B cell (primary cell): ENCODE data around the gene GPR108. TPM values are rescaled to one million over a fixed set of nuclear protein-coding genes. Genes with fewer than 3 reads are reported as not detected.

Source experiments
- ATAC-seq: fragments of 200-7000 bp; cut with Tn5 transposase; one replicate; pipeline ENCODE4 v1.10.0; 2021; ENCODE audit warnings: low read depth, mild to moderate bottlenecking, moderate number of reproducible peaks, moderate library complexity
- CTCF ChIA-PET: fragments of 350-600 bp; sonication (Branson Sonifier 250); formaldehyde crosslinking; loops from one replicate; lab custom pipeline; 2021; ENCODE audit warnings: antibody characterized with exemption, inconsistent platforms; lab: Charles Lee
- POLR2A ChIA-PET: fragments of 350-600 bp; sonication (Branson Sonifier 250); formaldehyde crosslinking; loops from one replicate; lab custom pipeline; 2021; ENCODE audit warnings: antibody characterized with exemption; lab: Charles Lee
- DNase-seq: peaks from one replicate; pipeline ENCODE4 v3.0.0; 2013
- H2AFZ ChIP-seq: 2 replicates; pipeline ENCODE4 v1.6.1; 2012; ENCODE audit warnings: mild to moderate bottlenecking, low read depth, low read length; ENCODE audit not compliant: insufficient read depth, poor library complexity, severe bottlenecking
- H3K27ac ChIP-seq, 2 donors: 1 replicate in 1 of 2; 2 replicates in 1 of 2; pipeline ENCODE4 v1.5.1; 2012 to 2013; ENCODE audit warnings: low read length in 2 of 2, mild to moderate bottlenecking in 2 of 2, moderate library complexity in 1 of 2
- H3K27me3 ChIP-seq, 4 experiments: fragments of 200-600 bp in 1 of 4; sonication (generic) in 1 of 4; replicated peaks in 1 of 4; 1 replicate in 2 of 4; 2 replicates in 2 of 4; pipeline versions ENCODE4 v1.6.1 to v1.7.0; 2013 to 2016; ENCODE audit warnings: low read length in 3 of 4, mild to moderate bottlenecking in 2 of 4, mixed read lengths in 1 of 4, moderate library complexity in 1 of 4; ENCODE audit not compliant: insufficient read depth in 4 of 4, control insufficient read depth in 3 of 4; ENCODE audit errors: control extremely low read depth in 1 of 4
- H3K36me3 ChIP-seq, 2 experiments: replicated peaks in 1 of 2; 1 replicate in 1 of 2; 2 replicates in 1 of 2; pipeline versions ENCODE4 v1.6.1 to v1.7.1; 2013; ENCODE audit warnings: low read length in 1 of 2; ENCODE audit not compliant: insufficient read depth in 2 of 2, control insufficient read depth in 1 of 2; ENCODE audit errors: control extremely low read depth in 1 of 2, extremely low read depth in 1 of 2
- H3K4me1 ChIP-seq, 2 donors: fragments of 200-600 bp in 1 of 2; sonication (generic) in 1 of 2; 1 replicate in 1 of 2; 2 replicates in 1 of 2; pipeline versions ENCODE4 v1.5.1 to v1.6.1; 2013 to 2017; ENCODE audit warnings: low read length in 2 of 2; ENCODE audit not compliant: control insufficient read depth in 2 of 2, insufficient read depth in 2 of 2
- H3K4me2 ChIP-seq: replicated peaks from 2 replicates; pipeline ENCODE3; 2012; ENCODE audit warnings: mild to moderate bottlenecking, low read depth, low read length; ENCODE audit not compliant: poor library complexity, severe bottlenecking
- H3K4me3 ChIP-seq, 5 experiments: fragments of 200-600 bp in 1 of 5; sonication (generic) in 1 of 5; 1 replicate in 3 of 5; 2 replicates in 2 of 5; pipeline versions ENCODE4 v1.5.1 to v1.7.0; 2011 to 2016; ENCODE audit warnings: low read length in 4 of 5, mild to moderate bottlenecking in 4 of 5, low read depth in 2 of 5, control low read depth in 1 of 5, moderate library complexity in 1 of 5; ENCODE audit not compliant: insufficient read depth in 1 of 5; ENCODE audit errors: control extremely low read depth in 1 of 5, extremely low read depth in 1 of 5
- H3K79me2 ChIP-seq: fragments of 200-600 bp; sonication (generic); one replicate; pipeline ENCODE4 v1.6.0; 2016; ENCODE audit warnings: low read length; ENCODE audit not compliant: control insufficient read depth, insufficient read depth
- H3K9ac ChIP-seq: fragments of 200-600 bp; sonication (generic); 2 replicates; pipeline ENCODE4 v1.6.1; 2017; ENCODE audit warnings: mild to moderate bottlenecking, low read length, moderate library complexity
- H3K9me3 ChIP-seq, 3 donors: one replicate each; pipeline versions ENCODE4 v1.6.1 to v1.7.1; 2013; ENCODE audit warnings: low read length in 2 of 3; ENCODE audit not compliant: control insufficient read depth in 2 of 3, insufficient read depth in 1 of 3; ENCODE audit errors: control extremely low read depth in 1 of 3
- H4K20me1 ChIP-seq: 2 replicates; pipeline ENCODE4 v1.6.0; 2012; ENCODE audit warnings: mild to moderate bottlenecking, low read length; ENCODE audit not compliant: insufficient read depth, control insufficient read depth, poor library complexity, severe bottlenecking
- H3K27ac Mint-ChIP-seq: one replicate; pipeline ENCODE4 v1.8.0; 2021; ENCODE audit warnings: mixed read lengths
- H3K27me3 Mint-ChIP-seq: one replicate; pipeline ENCODE4 v1.8.0; 2021; ENCODE audit warnings: mixed read lengths
- H3K4me1 Mint-ChIP-seq: one replicate; pipeline ENCODE4 v1.8.0; 2021; ENCODE audit warnings: mixed read lengths
- H3K4me3 Mint-ChIP-seq: one replicate; pipeline ENCODE4 v1.8.0; 2021; ENCODE audit warnings: mixed read lengths
- H3K9me3 Mint-ChIP-seq: one replicate; pipeline ENCODE4 v1.8.0; 2022; ENCODE audit warnings: mixed read lengths; ENCODE audit not compliant: insufficient read depth
- CTCF ChIP-seq: fragments of 200-600 bp; IDR thresholded peaks from one replicate; pipeline ENCODE4 v1.8.0; 2022; ENCODE audit warnings: antibody characterized with exemption, mild to moderate bottlenecking
- EZH2 ChIP-seq: IDR thresholded peaks from 2 replicates; pipeline ENCODE4 v1.6.1; 2012; ENCODE audit warnings: borderline replicate concordance, low read depth, mild to moderate bottlenecking, moderate library complexity, low read length; ENCODE audit not compliant: insufficient read depth, poor library complexity, severe bottlenecking
- WGBS: methylation state at CpG from one replicate; pipeline ENCODE4 v1.1.5; 2013; ENCODE audit warnings: missing lambda C conversion rate; ENCODE audit not compliant: insufficient coverage; 5-methylcytosine and 5-hydroxymethylcytosine counted together
- intact Hi-C: fragments of 100-400 bp; cut with micrococcal nuclease; formaldehyde crosslinking; loops from one replicate; pipeline ENCODE4 v1.10.0; 2022
- polyA plus RNA-seq: library from polyadenylated mRNA; depleted of rRNA; stranded (reverse); fragments of >200 nt; gene quantifications from 2 replicates; pipeline ENCODE4 v1.2.3, GENCODE V29; 2012
- total RNA-seq, 2 donors: library from RNA; stranded (reverse); fragments of 120-200 nt in 1 of 2; gene quantifications; 1 replicate in 1 of 2; 2 replicates in 1 of 2; pipeline versions ENCODE4 v1.2.3 to v1.2.4, GENCODE V29; 2013 to 2022

The GPR108 gene
- total and polyA plus RNA-seq, 2 donors (not counting 1 experiment from before 2014, with no cell fraction given), result 79.0 to 82.5 TPM

- Mint-ChIP-seq H3K4me3 (no peak overlapping the region), H3K27me3 (peaks cover 1% of the 10 kb centered on the region), H3K4me1 (no peaks in the 10 kb centered on the region), H3K27ac (no peak overlapping the region), H3K9me3 (no peaks in the 10 kb centered on the region)
- H3K4me1 ChIP-seq, result no peaks in the 10 kb centered on the region
- intact Hi-C loops, result no loop called here
- H3K27me3 ChIP-seq, result peaks cover 0 to 4% (median 0%) of the 10 kb centered on the region in 4 experiments
- H3K36me3 ChIP-seq, result no peaks in the 10 kb centered on the region
- WGBS, result 86% methylated on average over 10 of the region's 18 CpGs
- ChIA-PET CTCF (interaction anchor here (0.6 to 0.7 kb wide), 2 partner anchors 15 to 167 kb away, joined by 4 read pairs; no protein-coding TSS in a partner anchor), POLR2A (no interaction called here)
- TF ChIP-seq CTCF, result no peak
- TF ChIP-seq EZH2, result no peak
- H2AFZ ChIP-seq, result no peak overlapping the region
- H3K4me2 ChIP-seq, result no peak overlapping the region
- H3K27ac ChIP-seq, result no peak overlapping the region
- no peak overlapping the region for H3K9ac ChIP-seq
- peaks cover 0 to 8% (median 0%) of the 10 kb centered on the region in 3 donors for H3K9me3 ChIP-seq
- DNase-seq (no peak), ATAC-seq (no peak)
- H3K4me3 ChIP-seq, result no peak overlapping the region
- H3K79me2 ChIP-seq, result no peaks in the 10 kb centered on the region
- no peaks in the 10 kb centered on the region for H4K20me1 ChIP-seq
These were observed 41.0 kb downstream of the GPR108 start for GRCh38 chr19:6696239-6696820.

GRCh38 chr19:6694147-6694815 lies 43.1 kb downstream of the GPR108 start:
- H3K27ac ChIP-seq, result no peak overlapping the region
- H3K79me2 ChIP-seq, result no peaks in the 10 kb centered on the region
- H3K36me3 ChIP-seq, result no peaks in the 10 kb centered on the region
- no peak for ATAC-seq
- no peaks in the 10 kb centered on the region for H3K4me1 ChIP-seq
- ChIA-PET CTCF (interaction anchor here (1.2 kb wide), 1 partner anchor 10 kb away, joined by 5 read pairs; no protein-coding TSS in a partner anchor), POLR2A (no interaction called here)
- H3K9me3 ChIP-seq, result peaks cover 0 to 8% (median 0%) of the 10 kb centered on the region in 3 donors
- no peak overlapping the region for H3K4me2 ChIP-seq
- no peak overlapping the region for H3K4me3 ChIP-seq
- peaks cover 3% of the 10 kb centered on the region for H3K27me3 Mint-ChIP-seq
- 96% methylated on average over 20 of the region's 25 CpGs for WGBS
- H3K4me3 Mint-ChIP-seq, result no peak overlapping the region
- no peaks in the 10 kb centered on the region for H3K9me3 Mint-ChIP-seq
- no peak overlapping the region for H2AFZ ChIP-seq
- H4K20me1 ChIP-seq, result no peaks in the 10 kb centered on the region
- H3K4me1 Mint-ChIP-seq, result no peaks in the 10 kb centered on the region
- H3K9ac ChIP-seq, result no peak overlapping the region
- H3K27ac Mint-ChIP-seq, result no peak overlapping the region
- TF ChIP-seq CTCF (no peak), EZH2 (no peak)
- intact Hi-C loops, result no loop called here
- DNase-seq, result no peak
- H3K27me3 ChIP-seq, result peaks cover 0 to 5% (median 0%) of the 10 kb centered on the region in 4 experiments
